ENCODE measurements around the gene ZCCHC10.
"Not testable (repeated sequence)": the region's sequence is repeated elsewhere in the genome, so short reads cannot be mapped to it uniquely, and the experiment has no call there.

The ZCCHC10 gene

DNA sequence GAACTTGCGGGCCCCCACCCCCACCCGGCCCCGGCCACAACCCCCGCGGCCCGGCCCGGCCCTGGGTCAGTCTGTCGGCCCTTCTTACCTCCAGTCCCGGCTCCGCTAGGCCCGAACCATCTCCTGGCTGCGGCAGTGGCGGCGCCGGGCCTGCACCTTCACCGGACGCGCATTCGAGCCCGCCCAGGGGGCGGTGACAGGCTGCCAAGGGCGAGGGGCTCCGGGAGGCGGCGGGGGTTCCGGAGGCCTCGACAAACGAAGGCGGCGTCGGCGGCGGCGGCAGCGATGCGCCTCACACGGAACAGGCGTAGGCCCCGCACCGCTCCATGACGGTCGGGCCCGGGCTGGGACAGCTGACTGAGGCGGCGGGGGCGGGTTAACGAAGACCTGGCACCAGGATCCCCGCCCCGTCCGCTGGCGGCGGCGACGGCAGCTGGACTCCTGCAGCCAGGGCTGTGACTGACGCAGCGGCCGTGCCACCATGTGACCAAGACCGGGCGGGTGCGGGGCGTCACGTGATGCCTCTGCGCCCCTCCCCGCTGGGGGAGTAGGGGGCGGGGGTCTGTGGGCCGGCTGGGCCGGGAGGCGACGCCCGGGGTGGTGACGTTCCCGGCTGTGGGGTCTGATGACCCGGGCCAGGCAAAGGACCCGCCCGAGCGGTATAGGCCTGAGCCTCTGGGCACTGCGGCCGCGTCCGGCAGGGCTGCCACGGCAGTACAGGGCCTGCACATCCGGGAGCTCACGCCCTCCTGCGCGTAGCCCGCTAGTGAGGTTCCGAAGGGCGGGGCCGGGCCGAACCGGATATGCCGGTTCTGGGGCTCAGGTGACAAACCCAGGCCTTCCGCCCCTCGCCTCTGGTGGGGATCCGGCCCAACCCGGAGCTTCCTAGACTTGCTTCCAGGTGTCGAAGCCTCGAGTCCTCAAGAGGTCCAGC is 62.9 kb downstream of the ZCCHC10 start, which contains the start of gene AFF4:
Gene AFF4 (minus strand): TSS at position 464 of the 934 bp plus-strand sequence. CDS start 26,445 bp downstream, outside the sequence.
- H3F3A ChIP-seq (ENCODE audit: insufficient read depth, low read length), result no peaks in the 10 kb centered on the region
- H3K4me2 ChIP-seq (ENCODE audit: low read depth, low read length), result peak within 1 kb of the TSS; percentile 78
- peak; percentile 96 for DNase-seq
- H3K4me3 ChIP-seq (ENCODE audit: low read length), result peak within 1 kb of the TSS; percentile 70
- peak within 1 kb of the TSS; percentile 84 for H2AFZ ChIP-seq (ENCODE audit: low read length)
- no peaks in the 10 kb centered on the region for H3K9me3 ChIP-seq (replicated peaks; ENCODE audit: insufficient read depth, low read length)
- H3K4me1 ChIP-seq (ENCODE audit: low read length), result 0 out of 2 replicates have a peak, but pooled peaks cover 3% of the 10 kb centered on the region
- peak within 1 kb of the TSS; percentile 85; the same call in 1 of the 2 replicates for H3K27ac ChIP-seq (ENCODE audit: low read length)
- H3K27me3 ChIP-seq (replicated peaks; ENCODE audit: insufficient read depth, low read length), result no peaks in the 10 kb centered on the region
- TF ChIP-seq, protein P1, sequence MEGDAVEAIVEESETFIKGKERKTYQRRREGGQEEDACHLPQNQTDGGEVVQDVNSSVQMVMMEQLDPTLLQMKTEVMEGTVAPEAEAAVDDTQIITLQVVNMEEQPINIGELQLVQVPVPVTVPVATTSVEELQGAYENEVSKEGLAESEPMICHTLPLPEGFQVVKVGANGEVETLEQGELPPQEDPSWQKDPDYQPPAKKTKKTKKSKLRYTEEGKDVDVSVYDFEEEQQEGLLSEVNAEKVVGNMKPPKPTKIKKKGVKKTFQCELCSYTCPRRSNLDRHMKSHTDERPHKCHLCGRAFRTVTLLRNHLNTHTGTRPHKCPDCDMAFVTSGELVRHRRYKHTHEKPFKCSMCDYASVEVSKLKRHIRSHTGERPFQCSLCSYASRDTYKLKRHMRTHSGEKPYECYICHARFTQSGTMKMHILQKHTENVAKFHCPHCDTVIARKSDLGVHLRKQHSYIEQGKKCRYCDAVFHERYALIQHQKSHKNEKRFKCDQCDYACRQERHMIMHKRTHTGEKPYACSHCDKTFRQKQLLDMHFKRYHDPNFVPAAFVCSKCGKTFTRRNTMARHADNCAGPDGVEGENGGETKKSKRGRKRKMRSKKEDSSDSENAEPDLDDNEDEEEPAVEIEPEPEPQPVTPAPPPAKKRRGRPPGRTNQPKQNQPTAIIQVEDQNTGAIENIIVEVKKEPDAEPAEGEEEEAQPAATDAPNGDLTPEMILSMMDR (IDR thresholded peaks at IDR 0.05; ENCODE audit: low read length), result no peak
- TF ChIP-seq EZH2 (optimal IDR thresholded peaks at IDR 0.05; ENCODE audit: low read depth, low read length), result no peak
- no peak for TF ChIP-seq EZH2phosphoT487 (IDR thresholded peaks at IDR 0.05; ENCODE audit: low read length)
- H3K9me2 ChIP-seq (replicated peaks; ENCODE audit: insufficient read depth, low read length), result no peaks in the 10 kb centered on the region
- no peaks in the 10 kb centered on the region for H3K36me3 ChIP-seq (replicated peaks; ENCODE audit: insufficient read depth, low read length)
- H3K79me2 ChIP-seq (ENCODE audit: low read length), result peaks cover 49% of the 10 kb centered on the region
- H3K9ac ChIP-seq (ENCODE audit: low read length), result peak within 1 kb of the TSS; percentile 91
- 0 out of 2 replicates have a peak, but pooled peaks cover 6% of the 10 kb centered on the region for H4K20me1 ChIP-seq (ENCODE audit: insufficient read depth, low read length)

DNA sequence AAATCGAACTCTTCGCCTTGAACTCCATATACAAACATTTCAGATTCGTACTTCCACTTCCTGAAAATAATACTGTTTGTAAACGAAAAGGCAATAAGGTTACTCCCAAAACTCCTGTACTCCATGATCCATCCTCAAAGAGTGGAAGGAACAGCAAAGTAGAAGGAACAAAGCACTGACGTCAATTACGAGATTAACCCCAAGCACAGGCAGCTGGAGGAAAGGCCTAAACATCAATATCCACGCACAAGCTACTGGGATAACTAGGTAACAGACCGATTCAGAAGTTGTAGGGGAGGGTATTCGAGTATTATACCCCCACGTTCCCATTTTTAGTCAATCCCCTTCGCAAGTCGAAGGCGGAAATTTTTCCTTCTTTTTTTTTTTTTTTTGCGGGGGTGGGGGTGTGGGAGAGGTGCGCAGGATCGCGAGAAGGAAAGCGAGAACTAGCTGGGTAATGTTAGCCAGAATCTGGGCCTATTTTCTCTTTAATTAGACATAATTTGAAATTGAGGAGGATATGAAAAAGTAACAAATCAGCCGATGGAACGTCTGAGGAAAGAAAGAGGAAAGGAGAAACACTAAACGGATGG is 63.8 kb downstream of the ZCCHC10 start:
- Histone ChIP-seq H3K79me2 (ENCODE audit: low read length) (peaks cover 58% of the 10 kb centered on the region), H2AFZ (ENCODE audit: low read length) (peak overlapping the region; percentile 84), H3K4me3 (ENCODE audit: low read length) (peak overlapping the region; percentile 70), H3K4me2 (ENCODE audit: low read depth, low read length) (peak overlapping the region; percentile 78), H3K27ac (ENCODE audit: low read length) (peak overlapping the region; percentile 85; the same call in 1 of the 2 replicates), H4K20me1 (ENCODE audit: insufficient read depth, low read length) (0 out of 2 replicates have a peak, but pooled peaks cover 6% of the 10 kb centered on the region), H3K9me2 (replicated peaks; ENCODE audit: insufficient read depth, low read length) (no peaks in the 10 kb centered on the region), H3K4me1 (ENCODE audit: low read length) (0 out of 2 replicates have a peak, but pooled peaks cover 3% of the 10 kb centered on the region), H3K36me3 (replicated peaks; ENCODE audit: insufficient read depth, low read length) (no peaks in the 10 kb centered on the region), H3K9ac (ENCODE audit: low read length) (peak overlapping the region; percentile 91), H3F3A (ENCODE audit: insufficient read depth, low read length) (no peaks in the 10 kb centered on the region), H3K9me3 (replicated peaks; ENCODE audit: insufficient read depth, low read length) (no peaks in the 10 kb centered on the region), H3K27me3 (replicated peaks; ENCODE audit: insufficient read depth, low read length) (no peaks in the 10 kb centered on the region)
- TF ChIP-seq EZH2 (optimal IDR thresholded peaks at IDR 0.05; ENCODE audit: low read depth, low read length) (no peak), EZH2phosphoT487 (IDR thresholded peaks at IDR 0.05; ENCODE audit: low read length) (no peak)
- TF ChIP-seq, protein P1 (IDR thresholded peaks at IDR 0.05; ENCODE audit: low read length), result no peak
- DNase-seq, result peak; percentile 15

DNA sequence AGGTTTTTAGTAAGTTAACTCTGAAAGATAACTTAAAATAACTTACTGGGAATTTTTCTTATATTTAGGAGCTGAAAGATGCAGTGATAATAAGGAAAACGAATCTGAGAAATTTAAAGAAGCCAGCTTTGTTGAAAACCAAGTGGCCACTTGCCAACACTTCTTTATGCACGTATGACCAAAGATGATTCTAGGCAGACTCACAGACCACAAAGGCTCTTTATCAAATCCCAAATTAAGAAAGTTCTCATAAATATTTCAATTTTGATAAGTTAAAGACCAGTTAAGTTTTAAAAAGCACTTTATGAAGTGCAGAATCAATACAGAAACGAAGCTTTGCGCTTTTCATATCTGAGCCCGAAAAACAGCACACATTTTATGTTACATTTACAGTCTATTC is 64.5 kb downstream of the ZCCHC10 start:
- Histone ChIP-seq H3K4me1 (ENCODE audit: low read length) (0 out of 2 replicates have a peak, but pooled peaks cover 3% of the 10 kb centered on the region), H3K4me3 (ENCODE audit: low read length) (peak overlapping the region; percentile 70), H3K79me2 (ENCODE audit: low read length) (peaks cover 64% of the 10 kb centered on the region), H3K4me2 (ENCODE audit: low read depth, low read length) (peak overlapping the region; percentile 78), H3F3A (ENCODE audit: insufficient read depth, low read length) (no peaks in the 10 kb centered on the region), H3K27me3 (replicated peaks; ENCODE audit: insufficient read depth, low read length) (no peaks in the 10 kb centered on the region), H3K36me3 (replicated peaks; ENCODE audit: insufficient read depth, low read length) (no peaks in the 10 kb centered on the region), H3K9me3 (replicated peaks; ENCODE audit: insufficient read depth, low read length) (no peaks in the 10 kb centered on the region), H2AFZ (ENCODE audit: low read length) (no peak overlapping the region), H4K20me1 (ENCODE audit: insufficient read depth, low read length) (0 out of 2 replicates have a peak, but pooled peaks cover 6% of the 10 kb centered on the region), H3K9me2 (replicated peaks; ENCODE audit: insufficient read depth, low read length) (no peaks in the 10 kb centered on the region), H3K27ac (ENCODE audit: low read length) (no peak overlapping the region), H3K9ac (ENCODE audit: low read length) (peak overlapping the region; percentile 91)
- no peak for DNase-seq
- no peak for TF ChIP-seq EZH2phosphoT487 (IDR thresholded peaks at IDR 0.05; ENCODE audit: low read length)
- no peak for TF ChIP-seq EZH2 (optimal IDR thresholded peaks at IDR 0.05; ENCODE audit: low read depth, low read length)
- TF ChIP-seq, protein P1 (IDR thresholded peaks at IDR 0.05; ENCODE audit: low read length), result no peak

DNA sequence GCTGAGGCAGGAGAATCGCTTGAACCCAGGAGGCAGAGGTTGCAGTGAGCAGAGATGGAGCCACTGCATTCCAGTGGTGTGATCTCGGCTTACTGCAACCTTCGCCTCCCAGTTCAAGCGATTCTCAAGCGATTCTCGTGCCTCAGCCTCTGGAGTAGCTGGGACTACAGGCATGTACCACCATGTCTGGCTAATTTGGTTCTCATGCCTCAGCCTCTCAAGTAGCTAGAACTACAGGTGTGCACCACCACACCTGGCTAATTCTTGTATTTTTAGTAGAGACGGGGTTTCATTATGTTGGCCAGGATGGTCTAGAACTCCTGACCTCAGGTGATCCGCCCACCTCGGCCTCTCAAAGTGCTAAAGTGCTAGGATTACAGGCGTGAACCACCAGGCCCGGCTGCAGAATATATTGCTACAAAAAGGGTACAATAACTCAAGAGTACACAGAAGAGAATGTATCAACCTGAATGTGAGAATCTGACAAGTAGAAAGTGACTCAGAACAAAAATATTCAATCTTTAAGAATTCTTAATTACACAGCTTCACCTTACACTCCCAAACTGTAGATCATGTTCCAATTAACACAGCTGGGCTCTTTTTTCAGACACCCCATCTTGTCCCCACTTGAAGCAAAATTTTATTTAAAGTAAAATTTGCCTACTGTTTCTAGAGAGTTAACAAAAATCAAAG is 65.1 kb downstream of the ZCCHC10 start:
- H3K27ac ChIP-seq (ENCODE audit: low read length); DNase-seq; H4K20me1 ChIP-seq (ENCODE audit: insufficient read depth, low read length): not testable (repeated sequence)

More for the DNA sequence above, 65.1 kb downstream of the ZCCHC10 start:
- Histone ChIP-seq H3K4me2 (ENCODE audit: low read depth, low read length) (peak overlapping the region; percentile 78), H3K79me2 (ENCODE audit: low read length) (peaks cover 70% of the 10 kb centered on the region), H3K9ac (ENCODE audit: low read length) (peak overlapping the region; percentile 91; the same call in 1 of the 2 replicates), H3K4me3 (ENCODE audit: low read length) (peak overlapping the region; percentile 70; the same call in 1 of the 2 replicates)
- not testable (repeated sequence) for H3K27me3 ChIP-seq (replicated peaks; ENCODE audit: insufficient read depth, low read length); H3K4me1 ChIP-seq (ENCODE audit: low read length); H3K9me3 ChIP-seq (replicated peaks; ENCODE audit: insufficient read depth, low read length); H3F3A ChIP-seq (ENCODE audit: insufficient read depth, low read length); H3K36me3 ChIP-seq (replicated peaks; ENCODE audit: insufficient read depth, low read length); H2AFZ ChIP-seq (ENCODE audit: low read length); H3K9me2 ChIP-seq (replicated peaks; ENCODE audit: insufficient read depth, low read length)

Data from MM.1S (cell line).